ENCODE results near the gene ARID3A. TPM values are rescaled to one million over a fixed set of nuclear protein-coding genes. Genes with fewer than 3 reads are reported as not detected.

The ARID3A gene
- total and polyA plus RNA-seq, 12 donors = 1.6 to 10.2 (median 7.4) TPM

DNA sequence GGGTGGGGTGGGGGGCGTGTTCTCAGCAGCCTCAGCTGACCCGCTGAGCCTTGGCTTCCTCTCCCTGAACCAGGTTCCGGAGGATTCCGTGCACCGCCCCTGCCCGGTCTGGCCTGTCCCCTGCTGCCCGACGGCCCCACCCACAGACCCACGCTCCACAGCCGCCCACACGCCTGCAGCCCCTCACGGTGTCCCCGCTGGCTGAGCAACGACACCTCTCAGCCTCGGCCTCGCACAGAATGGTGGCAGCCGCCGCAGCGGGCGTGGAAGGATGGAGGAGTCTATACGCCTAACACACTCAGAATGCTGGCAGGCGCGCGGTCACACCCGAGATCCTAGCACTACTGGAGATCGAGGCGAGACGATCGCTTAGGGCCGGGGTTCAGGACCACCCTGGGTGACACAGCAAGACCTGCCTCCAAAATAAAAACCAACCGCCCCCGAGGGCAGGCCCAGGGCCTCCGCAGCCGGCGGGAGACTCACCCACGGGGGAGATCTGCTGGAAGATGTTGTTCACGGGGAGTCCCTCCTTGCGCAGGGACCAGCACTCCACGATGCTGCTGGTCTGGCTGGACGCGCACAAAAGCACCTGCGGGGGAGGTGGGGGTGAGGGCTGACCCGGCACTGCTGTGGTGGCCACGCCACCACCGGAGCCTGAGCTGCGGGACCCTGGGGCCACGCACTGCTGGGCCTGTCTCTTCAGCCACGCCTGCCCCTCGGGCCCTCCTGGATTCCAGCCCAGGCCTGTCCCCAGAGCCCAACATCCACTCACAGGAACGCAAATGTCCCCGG, 41.2 kb upstream of the ARID3A start:
- no peaks in the 10 kb centered on the region for H3K27me3 ChIP-seq
- DNase-seq = no peak
- 93 to 97% (median 95%) methylated on average over 25 to 51 of the region's 51 CpGs for WGBS, 4 donors
- H3K27ac ChIP-seq = no peak overlapping the region
- TF ChIP-seq CTCF (IDR thresholded peaks at IDR 0.05) = no peak
- TF ChIP-seq POLR2A (IDR thresholded peaks at IDR 0.05) = no peak
- no peaks in the 10 kb centered on the region for H3K4me1 ChIP-seq (replicated peaks in 1 of 2)
- no peaks in the 10 kb centered on the region for H3K9me3 ChIP-seq (replicated peaks in 1 of 3)
- intact Hi-C loops (cut with DNase I) = no loop called here
- peaks cover 0 to 68% of the 10 kb centered on the region in 2 donors for H3K36me3 ChIP-seq (replicated peaks in 1 of 2)
- H3K4me3 ChIP-seq = no peak overlapping the region

- Histone ChIP-seq H3K4me1 (replicated peaks in 1 of 2) (no peaks in the 10 kb centered on the region), H3K9me3 (replicated peaks in 1 of 3) (no peaks in the 10 kb centered on the region), H3K27ac (no peak overlapping the region), H3K27me3 (no peaks in the 10 kb centered on the region), H3K4me3 (no peak overlapping the region), H3K36me3 (replicated peaks in 1 of 2) (peaks cover 0 to 64% of the 10 kb centered on the region in 2 donors)
- no peak for DNase-seq
- intact Hi-C loops (cut with DNase I) = no loop called here
- no peak for TF ChIP-seq CTCF (IDR thresholded peaks at IDR 0.05)
- no peak for TF ChIP-seq POLR2A (IDR thresholded peaks at IDR 0.05)
- WGBS, 4 donors = 88 to 98% (median 96%) methylated on average over 26 to 64 of the region's 64 CpGs
These were observed 40.2 kb upstream of the ARID3A start for GRCh38 chr19:885536-886224.

DNA sequence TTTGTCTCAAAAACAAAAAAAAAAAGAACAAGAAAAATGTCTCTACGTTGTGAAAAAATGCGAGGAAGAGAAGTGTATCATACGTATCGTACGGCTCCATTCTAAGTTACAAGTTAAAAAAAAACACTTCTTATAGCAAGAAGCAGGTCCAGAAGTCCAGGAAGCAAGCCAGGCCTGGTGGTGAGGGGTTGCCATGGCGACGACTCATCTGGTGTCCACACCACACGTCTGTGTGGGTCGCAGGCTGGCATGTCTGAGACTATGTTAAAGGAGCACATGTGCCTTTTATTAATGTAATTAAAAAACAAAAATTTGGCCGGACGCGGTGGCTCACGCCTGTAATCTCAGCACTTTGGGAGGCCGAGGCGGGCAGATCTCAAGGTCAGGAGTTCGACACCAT, 38.8 kb upstream of the ARID3A start:
- H3K27me3 ChIP-seq = no peaks in the 10 kb centered on the region
- TF ChIP-seq CTCF (IDR thresholded peaks at IDR 0.05) (no peak), POLR2A (IDR thresholded peaks at IDR 0.05) (no peak)
- H3K36me3 ChIP-seq (replicated peaks in 1 of 2) = peaks cover 0 to 56% of the 10 kb centered on the region in 2 donors
- H3K4me1 ChIP-seq (replicated peaks in 1 of 2) = peaks cover 1 to 3% of the 10 kb centered on the region in 2 donors
- WGBS, 4 donors = 81 to 89% (median 85%) methylated on average over 16 of the region's 16 CpGs
- H3K27ac ChIP-seq = no peak overlapping the region
- peak in 3 of 7 donors; percentile 41 to 89 (median 52) for DNase-seq
- no peak overlapping the region for H3K4me3 ChIP-seq
- no peaks in the 10 kb centered on the region for H3K9me3 ChIP-seq (replicated peaks in 1 of 3)
- intact Hi-C loops (cut with DNase I) = no loop called here

- Histone ChIP-seq H3K36me3 (replicated peaks in 1 of 2) (peaks cover 0 to 51% of the 10 kb centered on the region in 2 donors), H3K9me3 (replicated peaks in 1 of 3) (no peaks in the 10 kb centered on the region), H3K27ac (no peak overlapping the region), H3K27me3 (no peaks in the 10 kb centered on the region), H3K4me3 (no peak overlapping the region), H3K4me1 (replicated peaks in 1 of 2) (peaks cover 4 to 6% of the 10 kb centered on the region in 2 donors)
- intact Hi-C loops (cut with DNase I) = no loop called here
- 91 to 95% (median 92%) methylated on average over 9 to 10 of the region's 10 CpGs for WGBS, 4 donors
- TF ChIP-seq CTCF (IDR thresholded peaks at IDR 0.05) (no peak), POLR2A (IDR thresholded peaks at IDR 0.05) (no peak)
- DNase-seq = no peak
These were observed 38.2 kb upstream of the ARID3A start for GRCh38 chr19:887599-887998.
